ENCODE measurements around the gene METTL25B. TPM values are rescaled to one million over a fixed set of nuclear protein-coding genes. Genes with fewer than 3 reads are reported as not detected.
A peak's percentile ranks its signal among the peaks of the same experiment; 100 is the strongest.

METTL25B gene
- total and polyA plus RNA-seq, 2 experiments from 2014 or later, result 19.5 to 25.4 TPM

DNA sequence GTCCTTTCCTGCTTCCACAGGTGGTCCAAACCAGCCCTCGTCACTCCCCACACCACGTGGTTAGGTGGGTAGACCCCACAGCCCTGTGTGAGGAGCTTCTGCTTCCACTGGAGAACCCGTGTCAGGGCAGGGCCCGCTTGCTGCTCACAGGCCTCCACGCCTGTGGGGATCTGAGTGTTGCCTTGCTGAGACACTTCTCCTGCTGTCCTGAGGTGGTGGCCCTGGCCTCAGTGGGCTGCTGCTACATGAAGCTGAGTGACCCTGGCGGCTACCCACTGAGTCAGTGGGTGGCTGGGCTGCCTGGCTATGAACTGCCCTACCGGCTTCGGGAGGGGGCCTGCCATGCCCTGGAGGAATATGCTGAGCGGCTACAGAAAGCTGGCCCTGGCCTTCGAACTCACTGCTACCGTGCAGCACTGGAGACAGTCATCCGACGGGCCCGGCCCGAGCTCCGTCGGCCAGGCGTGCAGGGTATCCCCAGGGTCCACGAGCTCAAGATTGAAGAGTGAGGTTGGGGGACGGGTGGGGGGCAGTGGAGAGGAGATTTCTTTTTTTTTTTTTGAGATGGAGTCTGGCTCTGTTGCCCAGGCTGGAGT is 5.8 kb downstream of the METTL25B start:
- no peaks in the 10 kb centered on the region for H3K9me3 ChIP-seq (ENCODE audit: low read depth)
- H3K36me3 ChIP-seq, result no peaks in the 10 kb centered on the region
- H3K27ac ChIP-seq, result no peak overlapping the region
- H3K4me1 ChIP-seq (ENCODE audit: low read depth), result no peaks in the 10 kb centered on the region
- no peak overlapping the region for H3K4me3 ChIP-seq
- DNase-seq (ENCODE audit: low read depth in 1 of 2, low spot score in 1 of 2), result no peak
- no peaks in the 10 kb centered on the region for H3K27me3 ChIP-seq
- TF ChIP-seq, protein P1, sequence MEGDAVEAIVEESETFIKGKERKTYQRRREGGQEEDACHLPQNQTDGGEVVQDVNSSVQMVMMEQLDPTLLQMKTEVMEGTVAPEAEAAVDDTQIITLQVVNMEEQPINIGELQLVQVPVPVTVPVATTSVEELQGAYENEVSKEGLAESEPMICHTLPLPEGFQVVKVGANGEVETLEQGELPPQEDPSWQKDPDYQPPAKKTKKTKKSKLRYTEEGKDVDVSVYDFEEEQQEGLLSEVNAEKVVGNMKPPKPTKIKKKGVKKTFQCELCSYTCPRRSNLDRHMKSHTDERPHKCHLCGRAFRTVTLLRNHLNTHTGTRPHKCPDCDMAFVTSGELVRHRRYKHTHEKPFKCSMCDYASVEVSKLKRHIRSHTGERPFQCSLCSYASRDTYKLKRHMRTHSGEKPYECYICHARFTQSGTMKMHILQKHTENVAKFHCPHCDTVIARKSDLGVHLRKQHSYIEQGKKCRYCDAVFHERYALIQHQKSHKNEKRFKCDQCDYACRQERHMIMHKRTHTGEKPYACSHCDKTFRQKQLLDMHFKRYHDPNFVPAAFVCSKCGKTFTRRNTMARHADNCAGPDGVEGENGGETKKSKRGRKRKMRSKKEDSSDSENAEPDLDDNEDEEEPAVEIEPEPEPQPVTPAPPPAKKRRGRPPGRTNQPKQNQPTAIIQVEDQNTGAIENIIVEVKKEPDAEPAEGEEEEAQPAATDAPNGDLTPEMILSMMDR (IDR thresholded peaks at IDR 0.05; ENCODE audit: low read depth, low read length), result no peak

DNA sequence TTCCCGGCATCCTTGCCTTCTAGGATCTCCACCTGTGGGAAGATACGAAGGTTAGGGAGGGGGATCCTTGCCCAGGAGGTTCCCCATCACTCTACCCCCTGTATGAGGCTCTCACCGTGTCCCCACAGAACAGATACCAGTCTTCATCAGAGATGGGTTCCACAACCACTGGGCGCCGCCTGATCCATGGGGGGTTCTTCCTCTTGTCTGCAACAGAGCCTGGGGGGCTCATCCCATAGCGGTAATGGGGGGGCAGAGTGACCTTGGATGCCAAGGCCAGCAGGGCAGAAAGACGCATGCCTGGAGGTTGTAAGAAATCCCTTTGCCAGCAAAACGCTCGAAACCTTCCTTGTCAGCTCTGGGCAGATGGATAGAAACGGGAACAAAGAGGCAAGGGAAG is 10.1 kb downstream of the METTL25B start:
- DNase-seq (ENCODE audit: low read depth in 1 of 2, low spot score in 1 of 2), result no peak
- no peak overlapping the region for H3K4me3 ChIP-seq
- peaks cover 4% of the 10 kb centered on the region for H3K4me1 ChIP-seq (ENCODE audit: low read depth)
- no peaks in the 10 kb centered on the region for H3K9me3 ChIP-seq (ENCODE audit: low read depth)
- TF ChIP-seq, protein P1 (IDR thresholded peaks at IDR 0.05; ENCODE audit: low read depth, low read length), result no peak
- H3K36me3 ChIP-seq, result peaks cover 5% of the 10 kb centered on the region
- no peak overlapping the region for H3K27ac ChIP-seq
- no peaks in the 10 kb centered on the region for H3K27me3 ChIP-seq

DNA sequence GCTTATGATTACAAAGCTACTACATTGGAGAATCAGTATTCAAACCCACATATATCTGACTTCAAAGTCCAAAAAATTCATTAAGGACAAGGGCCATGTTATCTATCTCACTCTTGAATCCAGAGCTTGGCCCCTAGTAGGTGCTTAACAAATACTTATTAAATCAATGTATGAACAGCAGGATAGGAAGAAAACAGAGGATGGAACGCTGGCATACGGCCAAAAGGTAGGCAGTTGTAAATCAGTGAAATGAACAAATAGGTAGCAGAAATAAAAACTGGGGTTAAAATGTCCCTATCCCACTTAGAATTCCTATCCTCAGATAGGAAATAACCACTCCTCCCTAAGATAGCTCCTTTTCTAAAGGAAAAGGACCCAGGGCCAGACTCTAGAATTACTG is 10.6 kb downstream of the METTL25B start:
- TF ChIP-seq, protein P1 (IDR thresholded peaks at IDR 0.05; ENCODE audit: low read depth, low read length), result no peak
- no peak for DNase-seq (ENCODE audit: low read depth in 1 of 2, low spot score in 1 of 2)
- no peaks in the 10 kb centered on the region for H3K27me3 ChIP-seq
- no peaks in the 10 kb centered on the region for H3K9me3 ChIP-seq (ENCODE audit: low read depth)
- H3K4me3 ChIP-seq, result no peak overlapping the region
- no peak overlapping the region for H3K27ac ChIP-seq
- H3K36me3 ChIP-seq, result peaks cover 5% of the 10 kb centered on the region
- H3K4me1 ChIP-seq (ENCODE audit: low read depth), result peaks cover 4% of the 10 kb centered on the region

DNA sequence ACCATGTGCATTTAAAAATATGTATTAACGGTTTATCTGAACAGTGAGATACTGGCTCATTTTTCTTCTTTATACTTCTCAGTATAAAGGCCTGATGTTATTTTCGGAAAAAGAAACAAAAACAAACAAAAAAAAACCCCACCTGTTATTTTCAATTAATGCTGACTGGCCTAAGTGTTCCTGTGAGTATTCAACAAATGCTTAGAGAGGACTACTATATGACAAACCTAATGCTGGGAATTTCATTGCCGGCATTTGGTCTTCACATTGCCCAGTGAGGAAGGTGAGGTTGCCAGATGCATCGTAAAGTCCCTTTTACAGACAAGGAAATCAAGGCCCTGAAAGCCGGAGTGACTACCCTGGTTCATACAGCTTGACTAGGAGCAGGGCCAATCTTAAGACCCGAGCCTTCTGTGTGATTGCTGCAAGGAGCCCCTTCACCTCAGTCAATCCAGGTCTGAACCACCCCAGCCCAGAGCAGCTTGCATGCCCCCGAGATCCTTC is 12.0 kb downstream of the METTL25B start:
- no peak for DNase-seq (ENCODE audit: low read depth in 1 of 2, low spot score in 1 of 2)
- Histone ChIP-seq H3K9me3 (ENCODE audit: low read depth) (no peaks in the 10 kb centered on the region), H3K4me3 (peak overlapping the region; percentile 46), H3K36me3 (peaks cover 5% of the 10 kb centered on the region), H3K27ac (peak overlapping the region; percentile 59), H3K27me3 (no peaks in the 10 kb centered on the region), H3K4me1 (ENCODE audit: low read depth) (peaks cover 4% of the 10 kb centered on the region)
- TF ChIP-seq, protein P1 (IDR thresholded peaks at IDR 0.05; ENCODE audit: low read depth, low read length), result no peak

- Histone ChIP-seq H3K4me3 (peak within 1 kb of the TSS; percentile 46), H3K4me1 (ENCODE audit: low read depth) (peaks cover 5% of the 10 kb centered on the region), H3K27ac (peak within 1 kb of the TSS; percentile 88), H3K36me3 (peaks cover 5% of the 10 kb centered on the region), H3K9me3 (ENCODE audit: low read depth) (no peaks in the 10 kb centered on the region), H3K27me3 (no peaks in the 10 kb centered on the region)
- TF ChIP-seq, protein P1 (IDR thresholded peaks at IDR 0.05; ENCODE audit: low read depth, low read length), result no peak
- DNase-seq (ENCODE audit: low read depth in 1 of 2, low spot score in 1 of 2), result peak; percentile 99 to 100
Observed at GRCh38 chr1:156740741-156741480, 12.6 kb downstream of the METTL25B start, which contains the start of gene MRPL24. Gene MRPL24, minus strand, starts transcription at chr1:156741088. Its CDS starts 2,384 bp downstream, at chr1:156738704.

All from cardiac muscle cell (in vitro differentiated cells and primary cell).